Measurements from ENCODE around the gene VPS35.
A peak's percentile ranks its signal among the peaks of the same experiment; 100 is the strongest.
"Not testable (repeated sequence)": the region's sequence is repeated elsewhere in the genome, so short reads cannot be mapped to it uniquely, and the experiment has no call there.

The VPS35 gene

GRCh38 chr16:46712911-46713310 lies 23.9 kb upstream of the VPS35 start:
- DNase-seq (ENCODE audit: low read depth, low spot score): no peak

DNA sequence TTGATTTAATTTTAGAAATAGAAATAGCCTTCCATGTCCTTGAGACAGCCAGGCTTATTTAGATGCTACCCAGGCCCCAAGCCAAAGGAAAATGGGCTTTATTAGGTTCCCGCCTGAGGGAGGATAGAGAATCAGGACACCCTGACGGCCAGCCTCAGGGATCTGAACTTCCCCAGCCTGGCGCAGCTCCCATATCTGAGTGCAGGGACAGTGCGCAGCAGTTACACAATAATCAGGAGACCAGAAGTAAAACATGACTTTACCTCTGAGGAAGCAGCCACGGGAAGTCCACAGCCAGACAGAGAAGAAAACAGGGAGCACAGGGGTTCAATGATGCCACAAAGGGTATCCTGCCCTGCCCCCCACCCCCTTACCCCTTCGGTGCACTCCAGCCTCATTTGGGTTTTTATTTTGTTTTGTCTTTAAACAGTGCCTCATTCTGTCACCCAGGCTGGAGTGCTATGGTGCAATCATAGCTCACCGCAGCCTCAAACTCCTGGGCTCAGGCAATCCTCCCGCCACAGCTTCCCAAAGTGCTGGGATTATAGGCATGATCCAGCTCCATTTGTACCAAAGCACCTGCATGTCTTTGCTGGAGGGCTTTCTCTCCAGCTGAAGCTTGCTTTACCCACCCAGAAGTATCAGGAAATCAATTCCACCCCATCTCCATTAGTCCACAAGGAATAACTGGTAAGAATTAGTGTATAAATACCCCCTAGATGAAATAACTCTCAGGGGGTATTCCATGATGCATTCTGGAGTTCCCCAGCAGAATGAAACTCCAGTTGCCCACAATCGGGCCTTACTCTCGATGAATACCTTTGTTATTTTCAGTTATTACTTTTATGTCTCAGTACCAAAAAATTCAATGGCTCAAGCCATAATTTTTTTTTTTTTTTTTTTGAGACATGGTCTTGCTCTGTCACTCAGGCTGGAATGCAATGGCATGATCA lies 22.4 kb upstream of the VPS35 start:
- no peak for DNase-seq (ENCODE audit: low read depth, low spot score)

GRCh38 chr16:46709469-46710005 lies 20.6 kb upstream of the VPS35 start:
- no peak for DNase-seq (ENCODE audit: low read depth, low spot score)

GRCh38 chr16:46706642-46707041 lies 17.7 kb upstream of the VPS35 start:
- DNase-seq (ENCODE audit: low read depth, low spot score): no peak

GRCh38 chr16:46702030-46702429 lies 13.1 kb upstream of the VPS35 start:
- DNase-seq (ENCODE audit: low read depth, low spot score): no peak

- no peak for DNase-seq (ENCODE audit: low read depth, low spot score)
Measured at GRCh38 chr16:46701615-46702014, 12.6 kb upstream of the VPS35 start.

DNA sequence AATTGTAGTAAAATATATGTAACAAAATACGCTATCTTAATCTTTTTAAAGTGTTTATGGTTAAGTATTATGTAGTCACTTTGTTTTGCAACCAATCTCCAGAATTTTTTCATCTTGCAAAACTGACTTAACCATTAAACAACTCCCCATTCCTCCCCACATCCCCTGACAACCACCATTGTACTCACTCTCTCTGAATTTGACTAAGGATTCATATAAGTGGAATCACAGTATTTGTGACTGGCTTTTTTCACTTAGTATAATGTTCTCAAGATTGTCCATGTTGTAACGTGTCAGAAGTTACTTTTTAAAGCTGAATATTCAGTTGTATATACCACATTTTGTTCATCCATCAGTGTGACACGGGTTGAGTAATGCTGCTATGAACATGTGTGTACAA lies 11.1 kb upstream of the VPS35 start:
- no peak for DNase-seq (ENCODE audit: low read depth, low spot score)

GRCh38 chr16:46696957-46697356 lies 8.0 kb upstream of the VPS35 start:
- no peak for DNase-seq (ENCODE audit: low read depth, low spot score)

DNA sequence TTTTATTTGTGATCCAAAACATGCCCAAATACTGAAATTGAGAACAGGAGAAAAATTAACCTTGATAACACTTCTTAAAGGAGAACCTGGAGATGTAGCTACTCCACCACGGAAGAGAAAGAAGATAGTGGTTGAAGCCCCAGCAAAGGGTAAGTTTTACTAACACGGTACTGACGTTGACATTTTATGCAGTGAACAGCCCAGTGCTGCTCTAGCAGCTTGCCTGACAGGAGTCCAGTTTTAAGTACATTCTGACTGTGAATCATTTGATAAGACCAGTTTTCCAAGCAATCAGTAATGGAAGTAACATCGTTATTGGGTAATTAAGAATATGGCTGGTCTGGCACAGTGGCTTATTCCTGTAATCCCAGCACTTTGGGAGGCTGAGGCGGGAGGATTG lies 7.0 kb upstream of the VPS35 start:
- no peak for DNase-seq (ENCODE audit: low read depth, low spot score)

GRCh38 chr16:46693598-46693997 lies 4.6 kb upstream of the VPS35 start:
- DNase-seq (ENCODE audit: low read depth, low spot score): no peak

DNA sequence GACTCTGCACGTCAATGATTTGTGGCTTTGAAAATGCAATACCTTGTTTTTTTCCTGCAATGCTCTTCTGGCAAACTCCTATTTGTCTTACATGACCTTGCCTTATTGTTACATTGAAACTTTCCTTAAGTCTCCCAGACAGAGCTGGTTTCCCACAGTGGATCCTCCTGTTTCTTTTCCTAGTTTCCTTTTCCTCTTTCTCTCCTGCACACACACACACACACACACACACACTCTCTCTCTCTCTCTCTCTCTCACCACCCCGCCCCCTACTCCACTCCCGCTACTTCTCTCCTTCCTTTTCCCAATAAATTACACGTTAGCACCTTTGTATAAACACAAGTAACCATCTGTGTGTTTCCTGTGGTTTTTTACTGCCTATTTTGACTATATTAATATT lies 2.7 kb upstream of the VPS35 start:
- DNase-seq (ENCODE audit: low read depth, low spot score): peak; percentile 25

GRCh38 chr16:46690281-46691178 lies 1.6 kb upstream of the VPS35 start:
- DNase-seq (ENCODE audit: low read depth, low spot score): peak; percentile 51

- peak; percentile 98 for DNase-seq (ENCODE audit: low read depth, low spot score)
Measured at GRCh38 chr16:46689365-46690280, 645 bp upstream of the VPS35 start, which contains the start of gene ORC6. TSS of gene ORC6 (plus strand) at chr16:46689659. CDS start at chr16:46689706, 47 bp downstream.

DNA sequence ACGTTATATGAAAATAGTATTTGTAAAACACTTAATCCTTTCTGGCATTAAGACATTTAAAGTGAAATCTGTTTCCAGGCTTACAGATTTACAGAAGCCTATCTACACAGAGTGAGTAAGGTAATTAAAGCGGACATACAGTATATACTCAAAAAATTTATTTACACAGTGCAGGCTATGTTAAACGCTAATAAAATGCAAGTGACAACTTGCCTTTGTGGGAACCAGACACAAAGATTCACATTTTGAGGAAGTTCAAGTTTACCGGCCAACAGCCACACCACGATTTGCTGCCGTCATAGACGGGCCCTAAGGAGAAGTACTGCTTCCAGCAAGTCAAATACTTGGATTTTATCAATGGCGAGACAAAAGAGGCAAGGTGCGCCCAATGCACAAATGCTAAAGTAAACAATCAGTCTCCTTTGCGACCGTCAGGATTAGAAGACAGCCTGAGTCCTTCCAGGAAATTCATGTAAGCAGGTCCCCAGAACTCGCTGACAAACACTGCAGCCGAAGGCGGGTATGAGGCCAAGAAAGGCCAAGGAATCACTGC lies 801 bp downstream of the VPS35 start:
- no peak for DNase-seq (ENCODE audit: low read depth, low spot score)

GRCh38 chr16:46687486-46687885 lies 1.5 kb downstream of the VPS35 start:
- DNase-seq (ENCODE audit: low read depth, low spot score): peak; percentile 3

GRCh38 chr16:46686815-46687473 lies 2.0 kb downstream of the VPS35 start:
- DNase-seq (ENCODE audit: low read depth, low spot score): no peak

DNA sequence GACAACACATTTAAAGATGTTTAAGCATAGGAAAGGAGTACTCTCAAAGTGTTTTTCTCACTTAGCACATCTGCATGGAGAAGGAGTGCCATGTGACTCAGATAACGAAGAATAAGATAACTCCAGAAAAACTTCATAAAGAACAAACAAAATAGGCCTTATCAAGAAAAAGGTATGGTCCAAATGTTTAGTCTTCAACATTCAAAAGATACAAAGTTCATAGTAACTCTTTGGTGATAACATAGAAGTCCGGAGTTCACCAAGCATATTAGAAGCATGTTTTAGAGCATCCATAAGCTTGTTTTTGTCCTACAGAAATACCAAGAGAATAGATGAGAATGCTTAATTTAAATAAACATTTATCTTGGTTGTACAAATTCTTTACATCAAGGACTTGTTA lies 7.1 kb downstream of the VPS35 start:
- not testable (repeated sequence) for DNase-seq (ENCODE audit: low read depth, low spot score)

DNA sequence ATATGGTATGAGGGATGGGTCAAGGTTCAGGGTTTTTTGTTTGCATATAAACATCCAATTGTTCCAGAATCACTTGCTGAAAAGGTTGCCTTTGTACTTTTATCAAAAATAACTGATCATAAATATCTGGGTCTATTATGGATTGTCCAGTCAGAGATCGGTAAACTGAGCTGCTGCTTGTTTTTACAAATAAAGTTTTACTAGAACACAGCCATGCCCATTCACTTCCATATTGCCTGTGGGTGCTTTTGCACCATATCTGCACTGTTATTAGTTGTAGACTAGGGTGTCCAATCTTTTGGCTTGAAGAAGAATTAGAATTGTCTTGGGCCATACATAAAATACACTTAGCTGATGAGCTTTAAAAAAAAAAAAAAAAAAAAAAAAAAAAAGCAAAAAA lies 11.0 kb downstream of the VPS35 start:
- DNase-seq (ENCODE audit: low read depth, low spot score): not testable (repeated sequence)

- peak; percentile 80 for DNase-seq (ENCODE audit: low read depth, low spot score)
Measured at GRCh38 chr16:46673320-46674013, 15.5 kb downstream of the VPS35 start.
